Measurements from ENCODE around the gene TCAP.

DNA sequence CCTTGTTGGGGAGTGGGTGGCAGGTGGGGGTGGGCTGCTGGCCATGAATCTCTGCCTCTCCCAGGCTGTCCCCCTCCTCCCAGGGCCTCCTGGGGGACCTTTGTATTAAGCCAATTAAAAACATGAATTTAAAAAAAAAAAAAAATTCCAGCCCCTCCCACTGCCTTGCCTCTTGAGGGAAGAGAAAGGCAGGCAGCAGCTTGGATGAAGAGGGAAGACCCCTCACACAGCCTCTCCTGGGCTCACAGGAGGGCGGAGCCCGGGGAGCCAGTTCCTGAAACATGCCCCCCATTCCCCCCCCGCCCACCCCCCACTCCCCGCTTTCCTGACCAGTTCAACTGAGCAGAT, 1.8 kb upstream of the TCAP start:
- TF ChIP-seq EZH2 (IDR thresholded peaks at IDR 0.05; ENCODE audit: insufficient read depth, poor library complexity, severe bottlenecking), result no peak
- TF ChIP-seq EZH2phosphoT487 (IDR thresholded peaks at IDR 0.05; ENCODE audit: insufficient read depth, low read depth), result no peak

All from GM23248 (cell line).